Lower lobe of right lung (tissue), 2 donors: Measurements from ENCODE around the gene SRP68. TPM values are rescaled to one million over a fixed set of nuclear protein-coding genes. Genes with fewer than 3 reads are reported as not detected.

ENCODE experiments used
- ATAC-seq, 2 donors: fragments of 200-7000 bp; cut with Tn5 transposase; one replicate each; pipeline ENCODE4 v1.9.1; 2020 to 2022; ENCODE audit warnings: mild to moderate bottlenecking in 2 of 2, moderate library complexity in 2 of 2
- DNase-seq: peaks from one replicate; pipeline ENCODE4 v3.0.0-alpha.2; 2020
- H3K27ac ChIP-seq: fragments of 200-600 bp; one replicate; pipeline ENCODE4 v1.8.0; 2022
- H3K27me3 ChIP-seq: fragments of 200-600 bp; one replicate; pipeline ENCODE4 v1.8.0; 2022; ENCODE audit warnings: low read depth
- H3K36me3 ChIP-seq: fragments of 200-600 bp; one replicate; pipeline ENCODE4 v1.8.0; 2022; ENCODE audit warnings: mild to moderate bottlenecking
- H3K4me1 ChIP-seq: fragments of 200-600 bp; one replicate; pipeline ENCODE4 v1.8.0; 2022
- H3K4me3 ChIP-seq: fragments of 200-600 bp; one replicate; pipeline ENCODE4 v1.8.0; 2022; ENCODE audit warnings: mild to moderate bottlenecking
- H3K9me3 ChIP-seq: fragments of 200-600 bp; one replicate; pipeline ENCODE4 v1.8.0; 2022
- intact Hi-C: fragments of 100-400 bp; cut with DNase I; formaldehyde crosslinking; loops from one replicate; pipeline ENCODE4 v1.11.0; 2022
- total RNA-seq: library from RNA; stranded (reverse); fragmentation: NEBNext Ultra II Directional; extraction: Animal tissue kit (Norgen Biotek cat#: 25700); gene quantifications from one replicate; pipeline ENCODE4 v1.2.1, GENCODE V29; 2021
- TF ChIP-seq, protein P1 (sequence below): fragments of 200-600 bp; IDR thresholded peaks from one replicate; pipeline ENCODE4 v1.8.0; 2022; ENCODE audit warnings: antibody characterized with exemption, mild to moderate bottlenecking
- donor health status: DM: no; HTN: yes; CAD: no; lungs with severe emphysema.

The SRP68 gene
- total RNA-seq, 1 donor from 2014 or later: 65.0 TPM

DNA sequence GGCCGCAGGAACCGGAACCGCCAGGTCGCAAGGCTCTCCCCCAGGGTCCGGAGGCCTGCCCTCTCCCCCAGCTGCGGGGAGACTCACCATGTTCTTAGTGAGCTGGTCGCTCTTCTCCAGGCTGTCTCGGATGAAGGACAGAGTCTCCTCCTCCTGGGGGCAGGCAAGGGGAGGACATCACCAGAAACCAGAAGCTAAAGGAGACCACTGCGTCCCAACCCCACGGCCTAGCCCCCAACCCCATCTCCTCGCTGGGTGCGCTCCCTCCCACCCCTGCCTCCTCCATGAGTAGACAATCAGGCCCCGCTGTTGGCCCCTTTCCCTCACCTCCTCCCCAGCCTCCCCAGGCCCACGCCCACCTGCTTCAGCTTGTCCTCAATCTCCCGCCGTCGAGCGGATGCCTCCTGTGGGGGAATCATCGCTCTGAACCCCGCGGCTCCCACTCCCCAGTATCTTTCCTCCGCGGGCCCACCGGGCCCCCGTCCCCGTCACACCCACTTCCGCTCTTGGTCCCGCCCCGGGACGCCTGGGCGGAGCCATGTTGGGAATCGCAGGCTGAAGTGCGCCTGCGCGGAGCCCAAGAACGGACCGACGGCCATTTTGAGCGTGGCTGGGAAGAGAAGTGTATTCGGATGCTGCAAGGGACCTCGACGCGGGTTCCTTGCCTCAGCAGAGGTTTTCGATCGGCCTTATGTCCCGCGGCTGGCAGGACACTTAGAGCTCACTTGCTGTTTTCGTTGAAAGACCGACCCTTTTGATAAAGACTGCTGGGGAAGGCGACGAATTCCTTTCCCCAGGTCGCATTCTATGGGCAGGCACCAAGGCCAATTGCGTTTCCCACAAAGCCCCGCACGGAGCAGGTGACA is 31.2 kb upstream of the SRP68 start, which contains the start of gene EXOC7:
TSS of gene EXOC7 (minus strand) at position 514 of the 866 bp plus-strand sequence. CDS start at position 419, 95 bp downstream.
- ATAC-seq (peak; percentile 97 to 99), DNase-seq (peak; percentile 93)
- intact Hi-C loops: no loop called here
- Histone ChIP-seq H3K27ac (peak within 1 kb of the TSS; percentile 83), H3K27me3 (no peaks in the 10 kb centered on the region), H3K36me3 (peaks cover 34% of the 10 kb centered on the region), H3K4me3 (peak within 1 kb of the TSS; percentile 97), H3K4me1 (peaks cover 18% of the 10 kb centered on the region), H3K9me3 (no peaks in the 10 kb centered on the region)
- TF ChIP-seq, protein P1, sequence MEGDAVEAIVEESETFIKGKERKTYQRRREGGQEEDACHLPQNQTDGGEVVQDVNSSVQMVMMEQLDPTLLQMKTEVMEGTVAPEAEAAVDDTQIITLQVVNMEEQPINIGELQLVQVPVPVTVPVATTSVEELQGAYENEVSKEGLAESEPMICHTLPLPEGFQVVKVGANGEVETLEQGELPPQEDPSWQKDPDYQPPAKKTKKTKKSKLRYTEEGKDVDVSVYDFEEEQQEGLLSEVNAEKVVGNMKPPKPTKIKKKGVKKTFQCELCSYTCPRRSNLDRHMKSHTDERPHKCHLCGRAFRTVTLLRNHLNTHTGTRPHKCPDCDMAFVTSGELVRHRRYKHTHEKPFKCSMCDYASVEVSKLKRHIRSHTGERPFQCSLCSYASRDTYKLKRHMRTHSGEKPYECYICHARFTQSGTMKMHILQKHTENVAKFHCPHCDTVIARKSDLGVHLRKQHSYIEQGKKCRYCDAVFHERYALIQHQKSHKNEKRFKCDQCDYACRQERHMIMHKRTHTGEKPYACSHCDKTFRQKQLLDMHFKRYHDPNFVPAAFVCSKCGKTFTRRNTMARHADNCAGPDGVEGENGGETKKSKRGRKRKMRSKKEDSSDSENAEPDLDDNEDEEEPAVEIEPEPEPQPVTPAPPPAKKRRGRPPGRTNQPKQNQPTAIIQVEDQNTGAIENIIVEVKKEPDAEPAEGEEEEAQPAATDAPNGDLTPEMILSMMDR: no peak

GRCh38 chr17:76102944-76103273 is 30.6 kb upstream of the SRP68 start:
- Histone ChIP-seq H3K4me1 (peaks cover 18% of the 10 kb centered on the region), H3K27me3 (no peaks in the 10 kb centered on the region), H3K36me3 (peaks cover 39% of the 10 kb centered on the region), H3K27ac (peak overlapping the region; percentile 83), H3K4me3 (peak overlapping the region; percentile 97), H3K9me3 (no peaks in the 10 kb centered on the region)
- intact Hi-C loops: no loop called here
- TF ChIP-seq, protein P1: no peak
- no peak for DNase-seq
- peak in 1 of 2 donors; percentile 21 for ATAC-seq

DNA sequence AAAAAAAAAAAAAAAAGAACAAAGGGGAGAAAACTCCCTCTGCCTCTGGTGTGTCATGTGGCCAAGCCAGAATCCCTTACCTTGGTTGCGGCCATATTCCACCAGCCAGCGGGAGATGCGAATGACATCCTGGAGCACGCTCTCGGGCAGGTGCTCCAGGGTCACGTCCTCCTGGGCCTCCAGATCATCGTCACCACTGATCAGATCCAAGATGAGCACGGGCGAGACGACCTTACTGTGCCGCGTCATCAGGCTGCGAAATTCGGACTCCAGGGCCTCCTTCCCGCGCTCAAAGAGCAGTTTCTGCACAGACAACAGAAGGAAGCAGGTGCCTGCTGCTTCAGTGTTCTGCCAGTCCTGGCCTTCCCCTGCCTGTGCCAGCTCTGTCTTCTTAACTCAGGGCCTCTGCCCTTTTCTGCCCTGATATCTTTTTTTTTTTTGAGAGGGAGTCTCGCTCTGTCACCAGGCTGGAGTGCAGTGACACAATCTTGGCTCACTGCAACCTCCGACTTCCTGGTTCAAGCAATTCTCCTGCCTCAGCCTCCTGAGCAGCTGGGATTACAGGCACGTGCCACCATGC is 25.5 kb upstream of the SRP68 start:
- H3K27ac ChIP-seq: no peak overlapping the region
- no peak overlapping the region for H3K4me3 ChIP-seq
- ATAC-seq (no peak), DNase-seq (peak; percentile 24)
- intact Hi-C loops: no loop called here
- H3K27me3 ChIP-seq: no peaks in the 10 kb centered on the region
- peaks cover 11% of the 10 kb centered on the region for H3K4me1 ChIP-seq
- peaks cover 90% of the 10 kb centered on the region for H3K36me3 ChIP-seq
- TF ChIP-seq, protein P1: no peak
- no peaks in the 10 kb centered on the region for H3K9me3 ChIP-seq

GRCh38 chr17:76095943-76096342 is 23.6 kb upstream of the SRP68 start:
- intact Hi-C loops: no loop called here

GRCh38 chr17:76094046-76094445 is 21.7 kb upstream of the SRP68 start:
- DNase-seq (peak; percentile 35), ATAC-seq (no peak)
- TF ChIP-seq, protein P1: no peak
- H3K4me1 ChIP-seq: no peaks in the 10 kb centered on the region
- no peak overlapping the region for H3K27ac ChIP-seq
- intact Hi-C loops: no loop called here
- H3K27me3 ChIP-seq: no peaks in the 10 kb centered on the region
- no peaks in the 10 kb centered on the region for H3K9me3 ChIP-seq
- H3K4me3 ChIP-seq: no peak overlapping the region
- H3K36me3 ChIP-seq: peaks cover 99% of the 10 kb centered on the region

More at GRCh38 chr17:76095943-76096342, 23.6 kb upstream of the SRP68 start:
- Histone ChIP-seq H3K4me3 (no peak overlapping the region), H3K4me1 (no peaks in the 10 kb centered on the region), H3K27me3 (no peaks in the 10 kb centered on the region), H3K36me3 (peaks cover 99% of the 10 kb centered on the region), H3K27ac (no peak overlapping the region), H3K9me3 (no peaks in the 10 kb centered on the region)
- TF ChIP-seq, protein P1: no peak
- DNase-seq: peak; percentile 34
- ATAC-seq: no peak
